ENCODE data around the gene SLC25A19.

SLC25A19 gene

DNA sequence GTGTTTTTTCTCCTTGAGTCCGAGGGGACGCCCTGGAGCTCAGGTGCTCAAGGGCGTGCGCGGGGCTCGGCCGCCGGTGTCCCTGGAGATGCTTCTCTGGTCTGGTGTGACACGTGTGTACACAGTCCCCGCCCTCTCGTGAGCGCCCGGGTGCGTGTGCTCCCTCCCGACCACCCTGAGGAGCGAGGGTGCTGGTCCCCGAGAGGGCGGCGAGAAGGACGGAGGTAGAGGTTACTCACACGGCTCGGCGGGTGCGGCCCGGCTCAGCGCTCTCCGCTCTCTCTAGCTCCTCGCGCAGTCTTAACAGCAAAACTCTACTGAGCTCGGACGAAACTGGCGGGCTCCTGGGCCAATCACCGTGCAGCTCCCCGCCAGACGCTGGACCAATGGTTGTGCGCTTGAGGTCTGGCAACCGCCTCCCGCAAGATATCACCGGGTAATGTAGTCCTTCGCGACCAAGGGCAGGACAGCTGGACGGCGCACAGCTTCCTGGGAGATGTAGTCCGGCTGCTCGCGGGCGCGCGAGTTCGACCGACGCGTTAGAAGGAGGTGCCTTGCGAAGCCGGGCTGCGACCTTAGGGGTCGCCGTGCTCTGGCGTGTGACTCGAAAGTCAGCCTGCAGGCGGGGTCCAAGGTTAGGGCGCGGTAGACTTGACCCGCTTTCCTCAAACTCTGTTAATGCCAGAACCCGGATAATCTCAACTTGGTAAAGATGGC lies at the start of gene SLC25A19:
Gene SLC25A19, minus strand, starts transcription at position 319 of the 717 bp plus-strand sequence. CDS start 2,669 bp downstream, outside the sequence.
- peak; percentile 100 for DNase-seq (ENCODE audit: low spot score)

DNA sequence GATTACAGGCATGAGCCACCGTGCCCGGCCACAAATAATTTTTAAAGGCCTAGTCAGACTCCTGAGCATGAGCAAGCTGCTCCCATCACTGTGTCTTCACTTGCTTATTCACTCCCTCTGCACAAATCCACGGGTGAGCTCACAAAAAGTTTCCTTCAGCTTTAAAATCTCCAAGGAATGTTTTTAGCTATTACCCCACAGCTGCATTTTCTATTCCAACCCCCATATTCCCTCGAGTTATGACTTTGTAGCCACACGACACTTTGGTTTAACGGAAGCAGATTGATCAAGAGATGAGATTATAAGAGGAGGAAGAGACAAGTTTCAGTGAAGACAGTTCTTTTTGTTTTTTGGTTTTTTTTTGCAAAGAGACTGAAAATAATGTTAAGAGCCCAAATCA lies 49.1 kb upstream of the SLC25A19 start:
- DNase-seq (ENCODE audit: low spot score), result no peak

GRCh38 chr17:75335315-75335714 lies 46.1 kb upstream of the SLC25A19 start:
- no peak for DNase-seq (ENCODE audit: low spot score)

DNA sequence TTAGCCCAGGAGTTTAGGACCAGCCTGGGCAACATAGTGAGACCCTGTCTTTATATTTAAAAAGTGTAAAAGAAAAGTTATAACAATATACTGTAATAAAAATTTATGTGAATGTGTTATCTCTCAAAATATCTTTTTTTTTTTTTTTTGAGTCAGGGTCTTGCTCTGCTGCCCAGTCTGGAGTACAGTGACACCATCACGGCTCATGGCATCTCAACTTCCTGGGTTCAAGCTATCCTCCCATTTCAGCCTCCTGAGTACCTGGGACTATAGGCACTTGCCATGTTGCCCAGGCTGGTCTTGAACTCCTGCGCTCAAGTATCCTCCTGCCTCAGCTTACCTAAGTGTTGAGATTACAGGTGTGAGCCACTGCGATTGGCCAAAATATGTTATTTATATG lies 45.5 kb upstream of the SLC25A19 start:
- no peak for DNase-seq (ENCODE audit: low spot score)

DNA sequence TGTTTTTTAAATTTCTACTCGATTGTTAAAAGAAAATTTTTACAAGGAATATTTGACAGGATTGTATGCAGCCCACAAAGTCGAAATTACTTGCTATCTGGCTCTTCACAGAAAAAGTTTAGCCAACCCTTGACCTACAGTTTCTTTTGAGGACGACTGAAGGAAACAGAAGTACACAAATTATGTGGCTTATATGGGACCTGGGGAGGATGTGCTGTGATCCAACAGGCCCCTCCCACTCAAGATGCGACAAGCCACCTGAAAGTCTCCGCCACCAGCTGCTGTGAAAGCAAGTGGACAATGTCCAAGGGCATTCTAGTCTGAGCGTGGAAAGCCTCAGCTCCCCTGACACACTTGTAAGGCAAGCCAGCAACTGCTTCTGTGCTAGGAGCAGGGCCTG lies 42.4 kb upstream of the SLC25A19 start:
- no peak for DNase-seq (ENCODE audit: low spot score)

DNA sequence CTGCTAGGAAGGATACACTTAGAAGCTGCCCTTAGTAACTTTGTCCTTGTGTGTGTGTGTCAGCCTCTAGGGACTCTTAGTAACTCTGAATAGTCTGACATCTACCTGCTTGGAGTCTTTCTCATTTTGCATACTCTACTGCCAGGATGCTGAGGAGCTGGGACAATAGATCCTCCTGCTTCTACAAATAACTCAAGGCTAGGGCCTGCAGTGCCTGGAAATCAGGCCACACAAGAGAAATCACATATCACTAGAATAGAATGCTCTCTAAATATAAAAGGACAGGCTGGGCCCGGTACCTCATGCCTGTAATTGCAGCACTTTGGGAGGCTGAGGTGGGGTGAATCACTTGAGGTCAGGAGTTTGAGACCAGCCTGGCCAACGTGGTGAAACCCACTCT lies 38.5 kb upstream of the SLC25A19 start:
- no peak for DNase-seq (ENCODE audit: low spot score)

GRCh38 chr17:75326226-75326848 lies 37.1 kb upstream of the SLC25A19 start:
- no peak for DNase-seq (ENCODE audit: low spot score)

DNA sequence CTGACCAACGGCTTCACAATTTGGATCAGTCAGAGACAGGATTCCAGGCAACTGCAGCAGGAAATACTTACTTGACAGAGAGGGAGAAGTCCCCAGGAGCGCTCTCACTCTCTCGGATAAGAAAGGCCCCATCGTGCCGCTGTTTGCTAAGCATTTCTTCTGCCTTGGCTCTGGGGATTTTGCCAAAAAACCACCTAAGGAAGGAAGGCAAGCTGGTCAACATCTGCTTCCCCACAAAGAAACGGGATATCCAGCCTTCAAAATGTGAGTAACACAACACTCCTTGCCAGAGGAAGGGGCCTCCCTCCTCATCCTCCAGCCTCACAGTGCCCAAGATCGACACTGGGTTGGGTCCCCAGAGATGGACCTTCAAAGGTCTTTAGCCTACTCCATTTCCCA lies 36.6 kb upstream of the SLC25A19 start:
- no peak for DNase-seq (ENCODE audit: low spot score)

DNA sequence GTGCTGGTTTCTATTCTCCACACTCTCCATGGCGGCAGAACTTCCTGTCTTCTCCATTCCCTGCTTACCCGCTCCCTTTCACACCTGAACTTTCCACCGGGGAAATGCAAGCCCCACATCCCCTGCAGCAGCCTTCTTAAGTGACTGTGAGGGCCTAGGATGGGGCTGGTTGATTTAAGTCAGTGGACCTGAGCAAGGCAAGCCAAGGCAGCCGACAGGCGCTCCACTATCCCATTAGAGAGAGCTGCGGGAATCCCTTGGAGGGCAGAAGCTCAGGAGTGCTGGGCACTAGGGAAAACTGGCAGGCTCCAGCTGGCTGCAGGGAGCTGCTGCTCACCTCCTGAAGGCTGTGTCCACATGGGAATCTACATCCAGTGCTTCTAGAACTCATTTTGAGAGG lies 36.1 kb upstream of the SLC25A19 start:
- DNase-seq (ENCODE audit: low spot score), result no peak

DNA sequence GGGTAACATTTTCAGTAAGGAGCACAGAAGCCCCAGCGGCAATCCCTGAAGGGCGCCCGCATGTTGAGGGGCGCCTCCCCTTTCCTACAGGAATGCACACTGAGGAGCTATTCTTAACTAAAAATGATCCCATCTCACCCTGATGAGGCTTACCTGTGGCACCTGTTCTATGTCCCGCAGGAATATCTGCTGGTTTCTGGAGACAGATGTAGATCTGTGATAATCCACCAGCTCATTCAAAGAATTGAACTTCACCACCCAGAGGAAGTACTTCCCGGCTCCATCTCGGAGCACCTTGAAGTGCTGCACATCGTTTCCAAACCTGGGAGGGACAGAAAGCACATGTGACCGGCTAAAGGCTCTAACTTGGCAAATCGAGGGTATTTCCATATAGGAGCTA lies 32.3 kb upstream of the SLC25A19 start:
- DNase-seq (ENCODE audit: low spot score), result no peak

GRCh38 chr17:75319904-75320691 lies 30.9 kb upstream of the SLC25A19 start:
- no peak for DNase-seq (ENCODE audit: low spot score)

DNA sequence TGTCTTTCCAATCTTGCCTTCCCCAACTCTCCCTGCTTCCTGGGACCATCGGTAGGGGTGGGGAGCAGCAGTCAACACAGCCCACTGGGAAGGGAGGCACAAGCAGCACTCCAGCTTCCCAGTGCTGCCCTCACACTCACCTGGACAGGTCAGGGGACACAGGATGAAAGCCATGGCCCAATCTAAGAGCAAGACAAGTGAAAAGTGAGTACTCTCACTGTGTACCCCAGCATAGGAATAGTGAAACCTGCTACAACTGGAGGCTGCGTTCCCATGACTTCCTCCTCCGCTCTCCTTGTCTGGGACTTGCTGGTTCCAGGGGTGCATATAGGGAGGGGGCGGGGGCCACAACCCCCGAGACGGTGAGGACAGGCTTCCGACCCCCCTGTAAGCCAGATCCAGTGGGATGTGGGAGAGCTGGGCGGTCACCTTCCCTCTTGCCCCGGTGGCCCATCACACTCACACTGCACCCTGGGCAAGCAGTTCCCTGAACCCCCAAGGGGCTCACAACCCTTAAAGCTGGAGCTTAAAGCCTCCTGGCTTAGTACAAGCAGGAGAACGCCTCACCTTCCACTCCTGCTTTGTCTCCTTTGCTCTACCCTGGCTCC lies 29.5 kb upstream of the SLC25A19 start:
- DNase-seq (ENCODE audit: low spot score), result no peak

DNA sequence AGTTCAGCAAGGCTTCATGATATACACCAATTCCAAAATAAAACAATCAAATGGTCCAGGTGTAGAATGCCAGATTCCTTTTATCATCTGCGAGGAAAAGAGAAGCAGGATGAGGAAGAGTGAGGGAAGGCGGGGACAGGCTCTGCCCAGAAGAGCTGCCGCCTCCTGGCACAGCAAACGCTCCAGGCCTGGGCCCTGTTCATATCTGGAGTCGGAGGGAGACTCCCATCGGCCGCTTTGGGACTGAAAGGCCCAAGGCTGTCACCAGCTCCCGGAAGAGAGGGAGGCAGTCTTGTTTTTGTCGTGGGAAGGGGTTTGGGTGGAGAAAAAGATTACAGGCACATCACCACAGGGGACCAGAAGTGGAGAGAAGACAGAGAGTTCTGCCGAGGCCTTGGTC lies 29.0 kb upstream of the SLC25A19 start:
- no peak for DNase-seq (ENCODE audit: low spot score)

- no peak for DNase-seq (ENCODE audit: low spot score)
Observed at GRCh38 chr17:75317671-75318070, 28.4 kb upstream of the SLC25A19 start.

DNA sequence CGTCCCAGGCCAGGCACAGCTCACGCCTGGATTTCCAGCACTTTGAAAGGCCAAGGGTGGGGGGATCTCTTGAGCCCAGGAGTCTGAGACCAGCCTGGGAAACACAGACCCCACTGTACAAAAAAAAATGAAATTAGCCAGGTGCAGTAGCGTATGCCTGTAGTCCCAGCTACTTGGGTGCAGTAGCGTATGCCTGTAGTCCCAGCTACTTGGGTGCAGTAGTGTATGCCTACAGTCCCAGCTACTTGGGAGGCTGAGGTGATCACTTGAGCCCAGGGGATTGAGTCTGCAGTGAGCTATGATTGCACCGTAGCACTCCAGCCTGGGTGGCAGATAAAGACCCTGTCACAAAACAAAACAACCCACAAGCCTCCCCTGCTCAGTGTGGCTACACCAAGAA lies 27.0 kb upstream of the SLC25A19 start:
- no peak for DNase-seq (ENCODE audit: low spot score)

GRCh38 chr17:75315541-75316243 lies 26.5 kb upstream of the SLC25A19 start:
- no peak for DNase-seq (ENCODE audit: low spot score)

DNA sequence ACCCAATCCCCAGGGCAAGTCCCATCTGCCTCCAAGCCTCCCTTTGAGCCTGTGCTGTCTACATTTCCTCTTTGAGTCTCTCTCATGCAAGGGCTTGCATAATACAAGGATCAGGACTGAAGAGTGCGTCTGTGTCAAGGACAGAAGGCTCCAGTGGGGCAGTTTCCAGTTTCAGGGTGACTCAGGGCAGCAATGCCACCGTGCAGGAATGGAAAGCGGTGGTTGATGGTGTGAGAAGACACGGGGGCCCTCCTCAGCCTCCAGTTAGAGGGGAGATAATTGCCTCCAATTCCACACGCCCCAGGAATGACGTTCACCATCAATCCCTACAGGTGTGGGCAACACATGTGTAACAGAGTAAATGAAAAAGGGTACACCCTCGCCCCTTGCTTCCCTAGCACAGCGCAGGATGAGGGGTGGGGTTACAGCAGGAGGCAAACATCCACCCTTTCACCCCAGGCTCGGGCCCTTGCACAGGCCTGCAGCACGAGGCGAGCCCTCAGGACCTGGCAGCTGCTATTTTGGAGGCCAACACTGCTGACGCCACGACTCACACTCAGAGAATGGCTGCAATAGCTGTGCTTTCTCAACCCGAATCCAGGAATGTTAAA lies 24.8 kb upstream of the SLC25A19 start:
- no peak for DNase-seq (ENCODE audit: low spot score)

DNA sequence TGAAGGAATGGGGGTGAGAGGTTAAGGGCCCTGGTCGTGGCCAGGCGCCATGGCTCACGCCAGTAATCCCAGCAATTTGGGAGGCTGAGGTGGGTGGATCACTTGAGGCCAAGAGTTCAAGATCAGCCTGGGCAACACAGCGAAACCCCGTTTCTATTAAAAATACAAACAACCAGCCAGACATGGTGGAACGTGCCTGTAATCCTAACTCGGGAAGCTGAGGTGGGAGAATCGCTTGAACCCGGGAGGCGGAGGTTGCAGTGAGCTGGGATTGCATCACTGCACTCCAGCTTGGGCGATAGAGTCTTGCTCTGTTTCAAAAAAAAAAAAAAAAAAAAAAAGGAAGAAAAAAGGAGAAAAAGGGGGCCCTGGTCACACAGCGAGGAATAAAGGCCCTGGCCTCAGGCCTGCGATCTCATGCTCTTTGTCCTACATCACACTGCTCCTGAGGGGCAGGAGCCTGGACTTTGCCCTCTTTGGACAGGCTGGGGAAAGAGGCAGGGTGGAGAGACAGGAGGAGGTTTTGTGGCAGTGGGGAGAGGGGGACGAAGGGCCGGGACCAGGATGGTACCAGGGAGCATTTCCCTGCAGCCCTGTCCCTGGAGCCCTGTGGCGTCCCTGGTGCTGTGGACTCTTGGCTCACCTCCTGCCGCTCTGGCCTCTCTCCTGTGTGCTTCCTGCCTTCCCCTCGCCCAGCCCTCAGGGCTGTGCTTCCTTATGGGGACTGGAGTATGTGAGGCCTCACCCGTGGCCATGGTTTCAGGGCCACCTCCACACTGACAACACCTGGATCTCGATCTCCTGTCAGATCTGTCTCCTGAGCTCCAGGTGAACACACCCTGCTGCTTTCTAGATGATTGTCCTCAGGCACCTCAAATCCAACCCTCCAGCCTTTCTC lies 19.7 kb upstream of the SLC25A19 start:
- no peak for DNase-seq (ENCODE audit: low spot score)

DNA sequence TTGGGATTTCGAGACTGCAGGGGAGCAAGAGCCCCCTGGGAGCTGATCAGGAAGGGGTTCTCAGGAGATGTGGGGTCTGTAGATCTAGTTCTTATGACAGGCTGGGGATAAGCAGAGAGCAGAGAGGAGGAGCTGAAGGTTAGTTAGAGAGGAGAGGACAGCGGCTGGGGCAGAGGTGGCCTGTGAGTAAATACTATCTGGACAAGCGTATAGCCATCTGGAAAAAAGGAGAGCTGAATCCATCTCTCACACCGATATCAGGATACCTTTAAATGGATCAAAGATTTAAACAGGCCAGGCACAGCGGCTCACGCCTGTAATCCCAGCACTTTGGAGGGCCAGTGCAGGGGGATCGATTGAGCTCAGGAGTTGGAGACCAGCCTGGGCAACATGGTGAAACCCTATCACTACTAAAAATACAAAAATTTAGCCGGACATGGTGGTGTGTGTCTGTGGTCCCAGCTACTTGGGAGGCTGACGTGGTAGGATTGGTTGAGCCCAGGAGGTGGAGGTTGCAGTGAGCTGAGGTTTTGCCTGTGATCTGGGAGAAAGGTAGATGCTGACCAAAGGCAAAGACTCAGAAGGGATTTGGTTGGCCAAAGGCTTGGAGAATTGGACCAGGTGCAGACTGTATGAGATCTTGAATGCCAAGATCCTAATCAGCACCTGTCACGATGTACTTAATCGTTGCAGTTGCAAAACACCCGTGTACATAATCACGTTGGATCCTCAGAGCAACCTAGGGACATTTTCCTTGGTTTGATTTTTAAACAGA lies 18.9 kb upstream of the SLC25A19 start:
- no peak for DNase-seq (ENCODE audit: low spot score)
